A549 (cell line): Measurements from ENCODE around the gene MDFIC.

Experiments used
- ATOH8 ChIP-seq: fragments of 250-450 bp; sonication (Bioruptor Pico); IDR thresholded peaks from 2 replicates; pipeline ENCODE4 v1.5.0; 2020; ENCODE audit warnings: low read depth, mild to moderate bottlenecking, moderate library complexity
- CHD2 ChIP-seq: fragments of 150-350 bp; IDR thresholded peaks from 2 replicates; pipeline ENCODE4 v1.6.1; 2014; ENCODE audit warnings: low read length; ENCODE audit not compliant: partially characterized antibody
- CTCF ChIP-seq: fragments of >200 bp; sonication (Bioruptor Twin); formaldehyde crosslinking; IDR thresholded peaks from 3 replicates; pipeline ENCODE4 v1.5.1; 2016
- ELK1 ChIP-seq: fragments of 150-350 bp; IDR thresholded peaks from 2 replicates; pipeline ENCODE4 v1.6.1; 2014; ENCODE audit warnings: low read depth, mild to moderate bottlenecking, low read length
- EP300 ChIP-seq, 2 experiments: fragments of >200 bp; sonication (Bioruptor Twin); formaldehyde crosslinking; IDR thresholded peaks; 2 replicates in 1 of 2; 3 replicates in 1 of 2; pipeline ENCODE4 v1.6.1; 2016 to 2017
- MAFK ChIP-seq: fragments of 450-650 bp; IDR thresholded peaks from 2 replicates; pipeline ENCODE4 v1.6.1; 2014; ENCODE audit not compliant: partially characterized antibody
- MAZ ChIP-seq: fragments of 150-350 bp; IDR thresholded peaks from 2 replicates; pipeline ENCODE4 v1.6.1; 2014; ENCODE audit warnings: antibody characterized with exemption, low read depth, low read length, borderline replicate concordance
- PHF8 ChIP-seq: fragments of 200-600 bp; sonication (generic); IDR thresholded peaks from 2 replicates; pipeline ENCODE4 v1.6.1; 2016; ENCODE audit warnings: low read depth, mild to moderate bottlenecking, antibody characterized with exemption, moderate library complexity, borderline replicate concordance
- POLR2A ChIP-seq: IDR thresholded peaks from 2 replicates; pipeline ENCODE4 v1.6.1; 2012; ENCODE audit warnings: mild to moderate bottlenecking, low read length
- RCOR1 ChIP-seq: fragments of 150-350 bp; IDR thresholded peaks from 2 replicates; pipeline ENCODE4 v1.6.1; 2014; ENCODE audit warnings: antibody characterized with exemption, low read length, low read depth

- TF ChIP-seq POLR2A, result no peak
- TF ChIP-seq CTCF, result no peak
- no peak for TF ChIP-seq ATOH8 (CRISPR knock-in tag)
- TF ChIP-seq RCOR1, result no peak
- TF ChIP-seq ELK1, result no peak
- TF ChIP-seq MAFK, result no peak
- TF ChIP-seq CHD2, result no peak
- TF ChIP-seq EP300 (IDR thresholded peaks at IDR 0.05), result no peak
- no peak for TF ChIP-seq PHF8
- no peak for TF ChIP-seq MAZ
Measured at GRCh38 chr7:114919587-114919986, 2.3 kb upstream of the MDFIC start.
